Upper lobe of left lung (tissue), 6 donors: ENCODE results near the gene RUNX2. TPM values are rescaled to one million over a fixed set of nuclear protein-coding genes. Genes with fewer than 3 reads are reported as not detected.

Experiments used
- ATAC-seq, 2 donors: fragments of 200-7000 bp; cut with Tn5 transposase; one replicate each; pipeline ENCODE4 v1.9.1; 2022; ENCODE audit warnings: mild to moderate bottlenecking in 2 of 2, moderate library complexity in 2 of 2; ENCODE audit not compliant: low FRiP score in 2 of 2
- DNase-seq, 2 donors: peaks; one replicate each; pipeline ENCODE4 v3.0.0-alpha.2; 2019 to 2020
- H3K27ac ChIP-seq, 4 donors: fragments of 200-600 bp; sonication (generic); one replicate each; pipeline ENCODE4 v1.5.1; 2016 to 2019
- H3K27me3 ChIP-seq, 4 donors: fragments of 200-600 bp; sonication (generic); one replicate each; pipeline ENCODE4 v1.5.1; 2017 to 2019
- H3K36me3 ChIP-seq, 4 donors: fragments of 200-600 bp; sonication (generic); one replicate each; pipeline ENCODE4 v1.5.1; 2016 to 2019
- H3K4me1 ChIP-seq, 4 donors: fragments of 200-600 bp; sonication (generic); one replicate each; pipeline ENCODE4 v1.5.1; 2018 to 2019
- H3K4me3 ChIP-seq, 4 donors: fragments of 200-600 bp; sonication (generic); one replicate each; pipeline ENCODE4 v1.5.1; 2017 to 2019; ENCODE audit warnings: mild to moderate bottlenecking in 2 of 4, moderate library complexity in 1 of 4
- H3K9me3 ChIP-seq, 4 donors: fragments of 200-600 bp; sonication (generic); one replicate each; pipeline ENCODE4 v1.5.1; 2018 to 2019
- EP300 ChIP-seq, 4 donors: sonication (generic); formaldehyde crosslinking; IDR thresholded peaks; one replicate each; pipeline ENCODE4 v1.5.1; 2017; ENCODE audit warnings: antibody characterized with exemption in 4 of 4, control low read depth in 2 of 4
- POLR2A ChIP-seq, 4 donors: fragments of 450-650 bp; IDR thresholded peaks; one replicate each; pipeline ENCODE4 v1.5.1; 2016 to 2017; ENCODE audit warnings: antibody characterized with exemption in 4 of 4, mild to moderate bottlenecking in 2 of 4
- POLR2AphosphoS5 ChIP-seq, 2 donors: sonication (generic); formaldehyde crosslinking; IDR thresholded peaks; one replicate each; pipeline ENCODE4 v1.5.1; 2017; ENCODE audit warnings: antibody characterized with exemption in 2 of 2
- WGBS, 2 donors: methylation state at CpG; one replicate each; pipeline ENCODE4 v1.1.5; 2017 to 2018; 5-methylcytosine and 5-hydroxymethylcytosine counted together
- total RNA-seq, 6 donors: library from RNA; depleted of rRNA in 4 of 6; stranded (reverse); fragments of >200 nt in 4 of 6; gene quantifications; one replicate each; pipeline versions ENCODE4 v1.1.0 to v1.2.1, GENCODE V29; 2016 to 2021
- TF ChIP-seq, protein P1 (sequence below), 6 experiments: fragments of 450-650 bp in 4 of 6; fragments of 200-600 bp in 2 of 6; sonication (generic) in 2 of 6; IDR thresholded peaks; one replicate each; pipeline ENCODE4 v1.5.1; 2016 to 2019; ENCODE audit warnings: antibody characterized with exemption in 6 of 6
- donor health status: DM: no; HTN: no; CAD: no; lungs with moderate emphysema.
- donor health status: DM: no; HTN: yes; CAD: no; lungs with severe emphysema.

Gene RUNX2
- total RNA-seq, 6 donors from 2014 or later = 2.6 to 12.2 (median 5.5) TPM

DNA sequence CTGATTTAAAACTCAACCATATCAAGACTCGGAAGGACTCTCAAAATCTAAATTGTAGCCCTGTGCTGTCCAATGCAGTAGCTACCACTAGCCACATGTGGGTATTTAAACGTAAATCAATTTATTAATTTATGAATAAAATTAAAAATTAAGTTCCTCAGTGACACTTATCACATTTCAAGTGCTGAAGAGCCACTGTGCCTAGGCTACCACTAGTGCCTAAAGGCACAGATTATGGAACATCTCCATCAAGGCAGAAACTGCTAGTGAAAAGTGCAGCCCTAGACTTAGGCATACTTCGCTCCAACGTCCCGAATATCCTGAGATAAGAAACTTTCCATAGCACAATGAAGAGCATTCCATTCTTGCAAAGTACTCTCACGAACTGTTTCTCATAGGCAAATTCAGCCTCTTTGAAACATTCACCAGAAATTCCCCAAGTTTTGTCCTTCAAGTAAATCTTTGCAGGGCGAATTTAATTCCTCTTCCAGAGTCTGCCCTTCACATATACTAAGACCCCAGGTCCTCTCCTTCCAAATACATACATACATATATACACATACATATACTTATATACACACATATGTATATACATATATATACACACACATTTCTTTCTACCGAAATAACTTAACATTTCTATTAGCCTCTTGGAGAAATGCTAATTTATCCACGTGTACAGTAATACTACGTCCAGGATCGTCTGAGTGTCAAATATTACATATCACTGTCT, 48.3 kb downstream of the RUNX2 start:
- TF ChIP-seq POLR2AphosphoS5 (IDR thresholded peaks at IDR 0.05) (no peak), POLR2A (IDR thresholded peaks at IDR 0.05) (no peak), EP300 (IDR thresholded peaks at IDR 0.05) (no peak)
- TF ChIP-seq, protein P1, sequence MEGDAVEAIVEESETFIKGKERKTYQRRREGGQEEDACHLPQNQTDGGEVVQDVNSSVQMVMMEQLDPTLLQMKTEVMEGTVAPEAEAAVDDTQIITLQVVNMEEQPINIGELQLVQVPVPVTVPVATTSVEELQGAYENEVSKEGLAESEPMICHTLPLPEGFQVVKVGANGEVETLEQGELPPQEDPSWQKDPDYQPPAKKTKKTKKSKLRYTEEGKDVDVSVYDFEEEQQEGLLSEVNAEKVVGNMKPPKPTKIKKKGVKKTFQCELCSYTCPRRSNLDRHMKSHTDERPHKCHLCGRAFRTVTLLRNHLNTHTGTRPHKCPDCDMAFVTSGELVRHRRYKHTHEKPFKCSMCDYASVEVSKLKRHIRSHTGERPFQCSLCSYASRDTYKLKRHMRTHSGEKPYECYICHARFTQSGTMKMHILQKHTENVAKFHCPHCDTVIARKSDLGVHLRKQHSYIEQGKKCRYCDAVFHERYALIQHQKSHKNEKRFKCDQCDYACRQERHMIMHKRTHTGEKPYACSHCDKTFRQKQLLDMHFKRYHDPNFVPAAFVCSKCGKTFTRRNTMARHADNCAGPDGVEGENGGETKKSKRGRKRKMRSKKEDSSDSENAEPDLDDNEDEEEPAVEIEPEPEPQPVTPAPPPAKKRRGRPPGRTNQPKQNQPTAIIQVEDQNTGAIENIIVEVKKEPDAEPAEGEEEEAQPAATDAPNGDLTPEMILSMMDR (IDR thresholded peaks at IDR 0.05) = no peak
- ATAC-seq = no peak
- H3K36me3 ChIP-seq = no peaks in the 10 kb centered on the region
- 23 to 34% methylated on average over 11 of the region's 11 CpGs for WGBS, 2 donors
- no peak for DNase-seq
- peak overlapping the region; percentile 95 to 99 (median 96) for H3K27ac ChIP-seq
- H3K27me3 ChIP-seq = no peaks in the 10 kb centered on the region
- H3K4me1 ChIP-seq = peaks cover 0 to 21% (median 9%) of the 10 kb centered on the region in 4 donors
- peak overlapping the region; percentile 62 to 88 (median 78) for H3K4me3 ChIP-seq
- H3K9me3 ChIP-seq = no peaks in the 10 kb centered on the region

DNA sequence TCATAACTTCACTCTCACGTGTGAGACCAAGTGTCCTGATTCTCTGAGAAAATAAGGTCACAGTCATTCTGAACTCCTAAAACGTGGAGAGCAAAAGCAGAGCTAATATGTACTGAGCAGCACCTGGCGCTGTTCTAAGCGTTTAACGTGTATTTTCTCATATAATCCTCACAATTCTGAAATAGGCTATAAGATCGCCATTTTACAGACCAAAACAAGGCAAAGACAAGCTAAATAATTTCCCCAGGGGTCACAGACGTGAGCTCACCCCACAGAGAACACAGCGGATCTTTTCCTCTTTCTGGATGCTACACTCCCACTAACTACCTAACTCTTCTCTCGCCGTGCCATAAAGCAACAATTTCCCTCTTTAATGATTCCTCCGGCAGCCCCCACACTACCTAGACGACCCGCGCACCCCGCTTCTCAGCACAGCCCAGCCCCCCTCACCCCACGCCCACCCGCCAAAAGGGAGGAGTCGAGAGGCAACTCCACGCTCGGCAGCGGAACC, 49.0 kb downstream of the RUNX2 start:
- Histone ChIP-seq H3K27me3 (no peaks in the 10 kb centered on the region), H3K4me3 (peak overlapping the region; percentile 62 to 88 (median 78)), H3K4me1 (peaks cover 0 to 21% (median 9%) of the 10 kb centered on the region in 4 donors), H3K9me3 (no peaks in the 10 kb centered on the region), H3K27ac (peak overlapping the region; percentile 95 to 99 (median 96)), H3K36me3 (no peaks in the 10 kb centered on the region)
- 1 to 2% methylated on average over 14 to 16 of the region's 21 CpGs for WGBS, 2 donors
- ATAC-seq (peak in 1 of 2 donors; percentile 32), DNase-seq (no peak)
- TF ChIP-seq POLR2AphosphoS5 (IDR thresholded peaks at IDR 0.05) (peak in 1 of 2 donors; percentile 16), EP300 (IDR thresholded peaks at IDR 0.05) (no peak), POLR2A (IDR thresholded peaks at IDR 0.05) (no peak)

DNA sequence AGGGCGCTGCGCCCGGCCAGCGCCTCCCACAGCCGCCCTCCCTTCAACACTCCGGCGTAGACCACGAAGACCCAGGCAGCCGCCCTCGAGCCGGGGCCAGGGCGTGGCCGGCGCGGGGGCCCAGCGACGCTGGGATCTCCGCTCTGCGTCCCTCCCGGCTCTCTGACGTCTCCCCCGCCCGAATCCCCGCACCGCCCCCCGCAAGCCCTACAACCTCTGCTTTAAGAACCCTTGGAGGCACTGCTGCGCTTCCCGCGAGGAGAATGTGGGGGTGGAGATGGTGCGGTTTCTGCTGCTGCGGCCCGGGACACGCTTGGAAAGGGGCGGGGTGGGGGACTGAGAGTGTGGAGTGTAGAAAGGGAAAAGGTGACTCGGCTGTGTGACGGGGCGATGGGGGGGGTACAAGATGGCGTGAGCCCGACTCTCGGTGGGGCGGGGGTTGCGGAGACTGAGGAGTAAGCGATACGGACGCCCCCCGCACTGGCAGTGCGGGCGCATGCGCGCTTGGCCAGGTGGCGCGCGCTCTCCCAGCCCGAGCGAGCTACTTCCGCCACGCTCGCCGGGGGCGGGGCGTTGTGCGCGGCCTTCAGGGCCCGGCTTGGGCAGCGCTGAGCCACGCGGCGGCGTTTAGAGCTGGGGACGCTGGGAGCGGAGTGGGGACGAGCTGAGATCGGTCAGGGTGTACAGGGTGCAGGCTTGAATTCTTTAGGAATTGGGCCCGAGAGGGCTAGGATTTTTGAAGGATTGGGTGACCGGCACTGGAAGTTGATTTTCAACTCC, 49.6 kb downstream of the RUNX2 start, which contains the start of gene SUPT3H:
SUPT3H (minus strand) TSS at position 381 of the 780 bp plus-strand sequence.
- Histone ChIP-seq H3K27ac (peak within 1 kb of the TSS; percentile 95 to 99 (median 96)), H3K4me3 (peak within 1 kb of the TSS; percentile 62 to 88 (median 78)), H3K9me3 (no peaks in the 10 kb centered on the region), H3K27me3 (no peaks in the 10 kb centered on the region), H3K4me1 (peaks cover 0 to 21% (median 9%) of the 10 kb centered on the region in 4 donors), H3K36me3 (no peaks in the 10 kb centered on the region)
- 1% methylated on average over 20 to 56 of the region's 75 CpGs for WGBS, 2 donors
- peak; percentile 93 to 99 for DNase-seq
- peak; percentile 60 to 90 for TF ChIP-seq POLR2AphosphoS5 (IDR thresholded peaks at IDR 0.05)
- TF ChIP-seq EP300 (IDR thresholded peaks at IDR 0.05) = no peak
- TF ChIP-seq, protein P1 (IDR thresholded peaks at IDR 0.05) = peak in 4 of 6 experiments; percentile 7 to 48 (median 34)
- TF ChIP-seq POLR2A (IDR thresholded peaks at IDR 0.05) = peak in 3 of 4 donors; percentile 61 to 88 (median 76)
- peak; percentile 97 to 98 for ATAC-seq

DNA sequence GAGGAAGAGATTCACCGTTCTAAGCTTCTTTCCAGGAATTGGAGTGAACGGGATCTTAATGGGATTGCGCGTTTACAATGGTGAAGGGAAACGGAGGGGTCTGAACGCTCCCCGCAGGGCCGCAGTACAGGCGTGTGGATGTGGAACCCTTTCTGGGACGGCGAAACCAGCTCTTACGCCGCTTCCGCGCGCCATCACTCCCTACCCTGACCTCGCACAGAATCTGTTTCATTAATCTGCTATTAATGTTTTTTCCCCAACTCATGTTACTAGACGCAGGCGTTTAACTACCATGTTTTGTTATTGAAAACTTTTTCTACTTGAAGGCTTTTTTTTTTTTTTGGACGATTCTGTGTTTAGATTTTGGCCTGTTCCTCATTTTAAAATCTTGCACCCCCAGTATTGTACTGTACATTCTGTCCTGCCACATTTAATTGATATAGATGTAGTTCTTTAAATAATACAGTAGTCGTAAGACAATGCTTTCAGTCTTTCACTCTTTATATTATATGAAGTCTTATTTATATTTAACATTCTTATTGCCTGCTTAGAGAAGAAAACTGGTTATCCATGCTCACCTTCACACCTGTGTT, 50.3 kb downstream of the RUNX2 start:
- Histone ChIP-seq H3K27ac (peak overlapping the region; percentile 95 to 99 (median 96)), H3K36me3 (no peaks in the 10 kb centered on the region), H3K9me3 (no peaks in the 10 kb centered on the region), H3K27me3 (no peaks in the 10 kb centered on the region), H3K4me1 (peaks cover 0 to 21% (median 9%) of the 10 kb centered on the region in 4 donors), H3K4me3 (peak overlapping the region; percentile 62 to 88 (median 78))
- TF ChIP-seq POLR2AphosphoS5 (IDR thresholded peaks at IDR 0.05) = no peak
- DNase-seq = peak; percentile 42 to 52
- ATAC-seq = peak; percentile 52 to 70
- WGBS, 2 donors = 1 to 3% methylated on average over 21 of the region's 21 CpGs

DNA sequence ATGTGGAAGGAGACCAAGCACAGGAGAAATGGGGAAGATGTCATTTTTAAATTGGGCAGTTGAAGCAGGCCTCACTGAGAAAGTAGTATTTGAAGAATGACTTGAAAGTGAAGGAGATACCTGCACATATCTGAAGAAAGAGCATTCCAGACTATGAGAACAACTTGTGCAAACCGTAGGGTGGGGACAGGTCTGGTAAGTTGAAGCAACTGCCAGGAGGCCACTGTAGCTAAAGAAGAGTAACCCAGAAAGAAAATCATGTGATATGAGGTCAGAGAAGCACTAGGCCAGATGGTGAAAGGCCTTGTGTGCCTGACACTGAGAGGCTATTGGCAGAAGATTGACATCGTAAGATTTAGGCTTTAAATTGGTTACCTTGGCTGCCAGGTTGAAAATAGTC, 54.3 kb downstream of the RUNX2 start:
- Histone ChIP-seq H3K36me3 (no peaks in the 10 kb centered on the region), H3K27ac (no peak overlapping the region), H3K9me3 (no peaks in the 10 kb centered on the region), H3K27me3 (no peaks in the 10 kb centered on the region), H3K4me1 (peaks cover 0 to 7% (median 6%) of the 10 kb centered on the region in 4 donors), H3K4me3 (no peak overlapping the region)
- TF ChIP-seq POLR2A (IDR thresholded peaks at IDR 0.05) (no peak), EP300 (IDR thresholded peaks at IDR 0.05) (no peak), POLR2AphosphoS5 (IDR thresholded peaks at IDR 0.05) (no peak)
- TF ChIP-seq, protein P1 (IDR thresholded peaks at IDR 0.05) = no peak
- no peak for ATAC-seq
- WGBS, 2 donors = 83 to 85% methylated on average over 2 of the region's 2 CpGs
- DNase-seq = no peak
